Mesenchymal stem cell (in vitro differentiated cells and primary cell): ENCODE data around the gene CYP2W1.

Source experiments
- DNase-seq: peaks from one replicate; pipeline ENCODE4 v3.0.0-alpha.2; 2013
- H2AFZ ChIP-seq: one replicate; pipeline ENCODE4 v1.6.1; 2013; ENCODE audit warnings: low read depth, mild to moderate bottlenecking, control low read depth, inconsistent platforms, low read length, moderate library complexity
- H2AK5ac ChIP-seq: 2 replicates; pipeline ENCODE4 v1.6.1; 2013; ENCODE audit warnings: low read length, moderate library complexity, mild to moderate bottlenecking, inconsistent platforms; ENCODE audit not compliant: severe bottlenecking
- H2BK120ac ChIP-seq: one replicate; pipeline ENCODE4 v1.6.1; 2013; ENCODE audit warnings: low read depth, mild to moderate bottlenecking, inconsistent platforms, low read length, moderate library complexity
- H2BK12ac ChIP-seq, 2 experiments: one replicate each; pipeline ENCODE4 v1.6.1; 2013; ENCODE audit warnings: inconsistent platforms in 2 of 2, low read length in 2 of 2, mild to moderate bottlenecking in 2 of 2, moderate library complexity in 2 of 2, control low read depth in 1 of 2
- H2BK15ac ChIP-seq: one replicate; pipeline ENCODE4 v1.6.1; 2013; ENCODE audit warnings: mild to moderate bottlenecking, low read depth, inconsistent platforms; ENCODE audit not compliant: poor library complexity, severe bottlenecking
- H2BK5ac ChIP-seq: 2 replicates; pipeline ENCODE4 v1.6.1; 2013; ENCODE audit warnings: low read depth, mild to moderate bottlenecking, low read length, control low read depth, inconsistent platforms; ENCODE audit not compliant: poor library complexity, severe bottlenecking
- H3K14ac ChIP-seq, 2 experiments: one replicate each; pipeline ENCODE4 v1.6.1; 2013; ENCODE audit warnings: inconsistent platforms in 2 of 2, low read length in 2 of 2, control low read depth in 1 of 2, mild to moderate bottlenecking in 1 of 2, moderate library complexity in 1 of 2
- H3K18ac ChIP-seq, 2 experiments: one replicate each; pipeline ENCODE4 v1.6.1; 2013; ENCODE audit warnings: inconsistent platforms in 2 of 2, low read length in 2 of 2, control low read depth in 1 of 2, low read depth in 1 of 2, mild to moderate bottlenecking in 1 of 2
- H3K23ac ChIP-seq, 2 experiments: one replicate each; pipeline ENCODE4 v1.6.1; 2013; ENCODE audit warnings: inconsistent platforms in 2 of 2, low read length in 2 of 2, mild to moderate bottlenecking in 2 of 2, moderate library complexity in 2 of 2, control low read depth in 1 of 2
- H3K27ac ChIP-seq: 2 replicates; pipeline ENCODE4 v1.5.1; 2013; ENCODE audit warnings: mild to moderate bottlenecking, moderate library complexity, low read length, control low read depth, inconsistent platforms; ENCODE audit not compliant: poor library complexity, severe bottlenecking
- H3K27me3 ChIP-seq, 2 experiments: 2 replicates each; pipeline versions ENCODE4 v1.6.1 to v1.7.0; 2013; ENCODE audit warnings: low read length in 2 of 2, mild to moderate bottlenecking in 2 of 2, moderate library complexity in 2 of 2, control low read depth in 1 of 2, inconsistent platforms in 1 of 2; ENCODE audit not compliant: control insufficient read depth in 1 of 2, insufficient read depth in 1 of 2
- H3K36me3 ChIP-seq, 2 experiments: 2 replicates each; pipeline versions ENCODE4 v1.6.1 to v1.7.0; 2013; ENCODE audit warnings: low read length in 2 of 2, control low read depth in 1 of 2, inconsistent platforms in 1 of 2, low read depth in 1 of 2, mild to moderate bottlenecking in 1 of 2; ENCODE audit not compliant: insufficient read depth in 2 of 2, control insufficient read depth in 1 of 2
- H3K4ac ChIP-seq, 2 experiments: one replicate each; pipeline ENCODE4 v1.6.1; 2013; ENCODE audit warnings: inconsistent platforms in 2 of 2, low read length in 2 of 2, mild to moderate bottlenecking in 2 of 2, moderate library complexity in 2 of 2, control low read depth in 1 of 2, low read depth in 1 of 2
- H3K4me1 ChIP-seq: 2 replicates; pipeline ENCODE4 v1.6.1; 2013; ENCODE audit warnings: low read depth, low read length, control low read depth; ENCODE audit not compliant: control insufficient read depth, insufficient read depth
- H3K4me2 ChIP-seq: 2 replicates; pipeline ENCODE4 v1.6.1; 2013; ENCODE audit warnings: low read length, mild to moderate bottlenecking, inconsistent platforms; ENCODE audit not compliant: poor library complexity, severe bottlenecking
- H3K4me3 ChIP-seq, 2 experiments: 2 replicates each; pipeline versions ENCODE4 v1.5.1 to v1.7.0; 2013; ENCODE audit warnings: low read length in 2 of 2, mild to moderate bottlenecking in 2 of 2, control low read depth in 1 of 2, low read depth in 1 of 2; ENCODE audit not compliant: insufficient read depth in 1 of 2
- H3K79me1 ChIP-seq: replicated peaks from 2 replicates; pipeline ENCODE4 v1.6.1; 2013; ENCODE audit warnings: mild to moderate bottlenecking, control low read depth, low read length, inconsistent platforms; ENCODE audit not compliant: poor library complexity, severe bottlenecking
- H3K9ac ChIP-seq: 2 replicates; pipeline ENCODE4 v1.7.0; 2013; ENCODE audit warnings: mild to moderate bottlenecking, low read length, moderate library complexity
- H3K9me3 ChIP-seq: 2 replicates; pipeline ENCODE4 v1.7.0; 2013; ENCODE audit warnings: mild to moderate bottlenecking, low read length; ENCODE audit not compliant: control insufficient read depth
- H4K8ac ChIP-seq: one replicate; pipeline ENCODE4 v1.6.1; 2013; ENCODE audit warnings: inconsistent platforms, mild to moderate bottlenecking, low read length, moderate library complexity
- H4K91ac ChIP-seq: one replicate; pipeline ENCODE4 v1.6.1; 2013; ENCODE audit warnings: mild to moderate bottlenecking, low read length, inconsistent platforms
- WGBS: methylation state at CpG from one replicate; pipeline ENCODE4 v1.1.7; 2013; ENCODE audit warnings: mixed read lengths; 5-methylcytosine and 5-hydroxymethylcytosine counted together

CYP2W1 gene

GRCh38 chr7:1012716-1013095 lies 29.7 kb downstream of the CYP2W1 start:
- Histone ChIP-seq H4K8ac (no peak overlapping the region), H3K9ac (no peak overlapping the region), H3K27ac (no peak overlapping the region), H3K23ac (no peak overlapping the region), H2BK120ac (no peak overlapping the region), H3K36me3 (peaks cover 15 to 61% of the 10 kb centered on the region in 2 experiments), H3K14ac (no peak overlapping the region), H2BK5ac (no peak overlapping the region), H3K4me3 (no peak overlapping the region), H3K9me3 (no peaks in the 10 kb centered on the region), H3K27me3 (no peaks in the 10 kb centered on the region), H3K4me2 (no peak overlapping the region), H3K18ac (no peak overlapping the region), H2BK15ac (no peak overlapping the region), H2AFZ (no peak overlapping the region), H4K91ac (no peak overlapping the region), H2AK5ac (no peak overlapping the region), H3K79me1 (peaks cover 51% of the 10 kb centered on the region), H2BK12ac (no peak overlapping the region), H3K4ac (no peak overlapping the region), H3K4me1 (peaks cover 35% of the 10 kb centered on the region)
- no peak for DNase-seq
- WGBS = 92% methylated on average over 30 of the region's 30 CpGs

- Histone ChIP-seq H3K4me1 (peaks cover 31% of the 10 kb centered on the region), H3K9ac (no peak overlapping the region), H3K4ac (no peak overlapping the region), H4K8ac (no peak overlapping the region), H4K91ac (no peak overlapping the region), H3K36me3 (peaks cover 19 to 62% of the 10 kb centered on the region in 2 experiments), H3K4me3 (no peak overlapping the region), H3K18ac (no peak overlapping the region), H3K79me1 (peaks cover 56% of the 10 kb centered on the region), H3K23ac (no peak overlapping the region), H2AK5ac (no peak overlapping the region), H3K27ac (no peak overlapping the region), H3K4me2 (no peak overlapping the region), H2BK120ac (no peak overlapping the region), H2BK15ac (no peak overlapping the region), H2BK5ac (no peak overlapping the region), H3K9me3 (no peaks in the 10 kb centered on the region), H2BK12ac (no peak overlapping the region), H2AFZ (no peak overlapping the region), H3K14ac (no peak overlapping the region), H3K27me3 (no peaks in the 10 kb centered on the region)
- 91% methylated on average over 11 of the region's 11 CpGs for WGBS
- DNase-seq = no peak
These were observed 30.6 kb downstream of the CYP2W1 start for GRCh38 chr7:1013581-1013980.

- peak overlapping the region in 1 of 2 experiments; percentile 71 for H3K14ac ChIP-seq
- no peak overlapping the region for H3K9ac ChIP-seq
- H2BK120ac ChIP-seq = no peak overlapping the region
- no peak overlapping the region for H3K4me3 ChIP-seq
- H3K79me1 ChIP-seq = peaks cover 60% of the 10 kb centered on the region
- H2BK15ac ChIP-seq = no peak overlapping the region
- no peaks in the 10 kb centered on the region for H3K27me3 ChIP-seq
- no peak overlapping the region for H2BK5ac ChIP-seq
- no peaks in the 10 kb centered on the region for H3K9me3 ChIP-seq
- no peak overlapping the region for H4K91ac ChIP-seq
- peaks cover 29% of the 10 kb centered on the region for H3K4me1 ChIP-seq
- H2AFZ ChIP-seq = no peak overlapping the region
- H2BK12ac ChIP-seq = no peak overlapping the region
- no peak overlapping the region for H3K27ac ChIP-seq
- no peak for DNase-seq
- H3K4ac ChIP-seq = peak overlapping the region in 1 of 2 experiments; percentile 43
- H3K23ac ChIP-seq = no peak overlapping the region
- 95% methylated on average over 20 of the region's 20 CpGs for WGBS
- H3K18ac ChIP-seq = no peak overlapping the region
- no peak overlapping the region for H3K4me2 ChIP-seq
- no peak overlapping the region for H4K8ac ChIP-seq
- H3K36me3 ChIP-seq = peaks cover 8 to 57% of the 10 kb centered on the region in 2 experiments
- H2AK5ac ChIP-seq = no peak overlapping the region
These were observed 31.7 kb downstream of the CYP2W1 start for GRCh38 chr7:1014681-1015080.

- peak overlapping the region in 1 of 2 experiments; percentile 79 for H3K14ac ChIP-seq
- peak overlapping the region in 1 of 2 experiments; percentile 43 for H3K4ac ChIP-seq
- no peak overlapping the region for H2BK15ac ChIP-seq
- H2BK120ac ChIP-seq = no peak overlapping the region
- H4K91ac ChIP-seq = peak overlapping the region; percentile 5
- H2BK5ac ChIP-seq = no peak overlapping the region
- no peaks in the 10 kb centered on the region for H3K27me3 ChIP-seq
- WGBS = 82% methylated on average over 27 of the region's 28 CpGs
- H3K9me3 ChIP-seq = no peaks in the 10 kb centered on the region
- H3K23ac ChIP-seq = no peak overlapping the region
- H3K4me2 ChIP-seq = no peak overlapping the region
- no peak overlapping the region for H3K4me3 ChIP-seq
- no peak overlapping the region for H2AFZ ChIP-seq
- H2BK12ac ChIP-seq = peak overlapping the region in 1 of 2 experiments; percentile 43
- H3K4me1 ChIP-seq = peaks cover 30% of the 10 kb centered on the region
- H3K79me1 ChIP-seq = peaks cover 66% of the 10 kb centered on the region
- H3K18ac ChIP-seq = peak overlapping the region in 1 of 2 experiments; percentile 75
- H4K8ac ChIP-seq = no peak overlapping the region
- H3K9ac ChIP-seq = no peak overlapping the region
- no peak overlapping the region for H3K27ac ChIP-seq
- no peak overlapping the region for H2AK5ac ChIP-seq
- DNase-seq = peak; percentile 46
- peaks cover 8 to 60% of the 10 kb centered on the region in 2 experiments for H3K36me3 ChIP-seq
These were observed 32.5 kb downstream of the CYP2W1 start for GRCh38 chr7:1015196-1016121.
